ENCODE measurements around the gene SKAP1.

The SKAP1 gene

GRCh38 chr17:48134912-48135480, 295.0 kb downstream of the SKAP1 start:
- no peak for DNase-seq

GRCh38 chr17:48132385-48132784, 297.6 kb downstream of the SKAP1 start:
- DNase-seq = no peak

GRCh38 chr17:48131216-48131824, 298.7 kb downstream of the SKAP1 start:
- peak; percentile 51 for DNase-seq

- DNase-seq = no peak
Observed at GRCh38 chr17:48129981-48130380, 300.0 kb downstream of the SKAP1 start.

- no peak for DNase-seq
Observed at GRCh38 chr17:48128400-48128799, 301.6 kb downstream of the SKAP1 start.

- no peak for DNase-seq
Observed at GRCh38 chr17:48127371-48128051, 302.5 kb downstream of the SKAP1 start.

- no peak for DNase-seq
Observed at GRCh38 chr17:48126532-48126850, 303.5 kb downstream of the SKAP1 start.

- DNase-seq = no peak
Observed at GRCh38 chr17:48125829-48126531, 304.0 kb downstream of the SKAP1 start.

GRCh38 chr17:48123776-48124388, 306.1 kb downstream of the SKAP1 start:
- no peak for DNase-seq

GRCh38 chr17:48123111-48123510, 306.9 kb downstream of the SKAP1 start:
- no peak for DNase-seq

- no peak for DNase-seq
Observed at GRCh38 chr17:48122665-48123045, 307.4 kb downstream of the SKAP1 start.

GRCh38 chr17:48121923-48122664, 307.9 kb downstream of the SKAP1 start:
- DNase-seq = no peak

- DNase-seq = peak; percentile 98
Observed at GRCh38 chr17:48113201-48113676, 316.8 kb downstream of the SKAP1 start.

GRCh38 chr17:48111937-48112241, 318.1 kb downstream of the SKAP1 start:
- no peak for DNase-seq

- DNase-seq = no peak
Observed at GRCh38 chr17:48110761-48111160, 319.3 kb downstream of the SKAP1 start.

- DNase-seq = peak; percentile 70
Observed at GRCh38 chr17:48107137-48108055, 322.6 kb downstream of the SKAP1 start, which contains the start of gene SNX11. Gene SNX11 (plus strand): TSS chr17:48107766. CDS start chr17:48112044, 4,278 bp downstream.

GRCh38 chr17:48106802-48107136, 323.2 kb downstream of the SKAP1 start:
- no peak for DNase-seq

- no peak for DNase-seq
Observed at GRCh38 chr17:48104440-48104839, 325.6 kb downstream of the SKAP1 start.

- peak; percentile 86 for DNase-seq
Observed at GRCh38 chr17:48102798-48103715, 327.0 kb downstream of the SKAP1 start.

- peak; percentile 75 for DNase-seq
Observed at GRCh38 chr17:48102043-48102750, 327.8 kb downstream of the SKAP1 start.
